DMS79 treated with DMSO at 0.1 percent for 48 hours (cell line): ENCODE results near the gene MCEMP1.

ENCODE experiments used
- DNase-seq: peaks from one replicate; lab custom pipeline; 2025; lab: John Stamatoyannopoulos, UW

The MCEMP1 gene

DNA sequence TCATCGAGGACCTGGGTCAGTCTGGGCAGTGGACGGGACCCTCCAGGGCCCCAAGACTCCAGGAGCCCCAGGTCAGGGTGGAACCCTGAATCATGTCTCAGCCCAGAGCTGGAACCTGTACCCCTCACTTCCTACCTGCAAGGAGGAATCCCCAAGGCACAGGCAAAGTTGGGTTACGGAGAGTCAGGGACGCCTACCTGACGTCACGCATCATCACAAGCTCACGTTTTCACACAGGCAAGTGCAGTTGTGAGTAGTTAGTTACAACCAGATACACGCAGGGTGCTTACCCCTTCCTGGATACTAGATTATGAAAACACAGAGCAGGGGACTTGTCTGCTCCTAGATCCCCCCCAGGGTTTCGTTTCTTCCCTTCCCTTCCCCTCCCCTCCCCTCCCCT is 6.1 kb upstream of the MCEMP1 start:
- no peak for DNase-seq

DNA sequence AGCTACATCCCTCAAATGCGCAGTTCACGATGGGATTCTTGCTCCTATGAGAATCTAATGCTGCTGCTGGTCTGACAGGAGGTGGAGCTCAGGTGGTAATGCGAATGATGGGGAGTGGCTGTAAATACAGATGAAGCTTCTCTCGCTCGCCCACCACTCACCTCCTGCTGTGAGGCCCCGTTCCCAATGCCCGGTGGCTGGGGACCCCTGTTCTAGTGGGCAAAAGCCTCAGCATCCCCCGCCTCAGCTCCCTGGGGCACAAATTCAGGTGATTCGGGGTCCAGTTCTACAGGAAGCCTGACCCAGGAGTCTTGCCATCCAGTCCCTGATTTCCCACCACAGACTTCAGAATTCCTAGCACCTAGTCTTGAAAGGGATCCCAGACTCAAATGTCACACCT is 4.4 kb upstream of the MCEMP1 start:
- DNase-seq, result no peak

DNA sequence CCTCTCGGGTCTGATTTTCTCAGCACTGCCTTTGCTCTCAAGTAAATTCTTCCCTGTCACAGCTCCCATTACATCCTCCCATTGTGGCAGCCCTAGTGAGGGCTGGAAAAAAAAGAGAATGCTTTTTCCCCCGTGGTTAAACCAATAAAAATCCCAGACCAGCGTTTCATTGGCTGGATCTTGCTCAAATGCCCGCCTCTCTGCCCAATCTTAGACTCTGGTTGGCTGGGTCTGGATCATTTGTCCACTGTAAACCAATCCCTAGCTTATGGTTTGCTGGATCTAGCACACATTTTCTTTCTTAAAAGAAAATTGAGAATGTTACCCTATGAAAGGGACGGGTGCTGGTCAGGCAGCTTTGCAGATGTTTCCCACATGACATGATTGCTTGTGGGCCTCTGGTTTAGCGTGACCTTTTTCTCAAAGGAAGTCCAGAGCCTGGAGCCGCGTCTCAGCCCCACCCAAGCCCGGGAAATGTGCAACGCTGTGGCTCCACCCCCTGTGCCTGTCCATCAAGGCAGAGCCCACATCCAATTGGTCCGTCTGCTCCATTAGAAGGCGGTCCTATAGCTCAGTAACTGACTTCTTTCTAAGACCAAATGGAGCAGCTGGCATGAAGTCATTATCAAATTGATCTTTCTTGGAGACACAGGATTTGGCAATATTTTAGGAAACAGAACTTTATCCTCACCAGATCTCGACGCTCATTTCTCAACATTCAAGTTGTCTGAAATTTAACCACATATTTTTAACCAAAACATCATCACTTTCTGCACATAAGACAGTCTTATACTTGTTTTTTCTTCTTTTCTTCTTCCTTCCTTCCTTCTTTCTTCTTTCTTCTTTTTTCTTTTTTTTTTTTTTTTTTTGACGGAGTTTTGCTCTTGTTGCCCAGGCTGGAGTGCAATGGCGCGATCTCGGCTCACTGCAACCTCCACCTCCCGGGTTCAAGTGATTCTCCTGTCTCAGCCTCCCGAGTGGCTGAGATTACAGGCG is 2.6 kb upstream of the MCEMP1 start:
- DNase-seq, result no peak

DNA sequence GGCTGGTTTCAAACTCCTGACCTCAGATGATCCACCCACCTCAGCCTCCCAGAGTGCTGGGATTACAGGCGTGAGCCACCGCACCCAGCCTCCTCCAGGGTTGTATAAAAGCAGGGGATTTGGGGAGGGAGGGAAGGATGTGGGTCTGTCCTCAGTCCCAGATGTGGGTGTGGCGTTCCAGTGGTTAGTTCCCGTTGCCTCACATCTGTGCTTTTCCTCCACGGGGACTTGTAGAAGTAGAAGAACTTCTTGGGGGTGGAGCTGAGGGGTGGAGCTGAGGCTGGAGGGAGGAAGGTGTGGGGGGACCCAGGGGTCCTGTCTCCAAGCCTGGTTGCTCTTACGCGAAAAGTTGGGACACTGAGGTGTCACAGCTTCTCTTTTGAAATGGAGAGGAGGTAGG is 514 bp upstream of the MCEMP1 start:
- DNase-seq, result no peak

DNA sequence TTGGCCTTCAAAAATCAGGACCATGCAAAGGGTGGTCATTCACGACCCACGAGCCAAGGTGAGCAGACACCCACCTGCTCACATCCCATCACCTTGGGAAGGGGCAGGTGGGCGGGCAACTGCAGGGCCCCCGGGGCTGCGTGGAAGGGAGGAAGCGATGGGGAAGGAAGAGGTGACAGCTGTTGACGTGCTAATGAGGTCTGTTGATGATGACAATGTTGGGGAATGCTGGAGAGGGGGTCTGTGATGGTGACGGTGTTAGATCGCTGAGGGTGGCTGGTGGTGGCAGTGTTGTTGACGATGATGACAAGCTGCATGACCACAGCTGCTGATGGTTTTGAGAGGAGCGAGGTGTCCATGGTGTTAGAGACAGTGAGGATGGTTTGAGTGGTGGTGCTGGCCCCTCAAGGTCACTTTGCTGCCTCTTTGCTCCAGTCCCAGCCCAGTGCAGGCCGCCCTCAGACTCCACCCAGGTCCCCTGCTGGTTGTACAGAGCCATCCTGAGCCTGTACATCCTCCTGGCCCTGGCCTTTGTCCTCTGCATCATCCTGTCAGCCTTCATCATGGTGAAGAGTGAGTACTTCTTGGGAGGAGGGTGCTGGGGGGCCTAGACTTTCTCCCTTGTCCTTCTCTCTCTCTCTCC is 900 bp downstream of the MCEMP1 start:
- no peak for DNase-seq

DNA sequence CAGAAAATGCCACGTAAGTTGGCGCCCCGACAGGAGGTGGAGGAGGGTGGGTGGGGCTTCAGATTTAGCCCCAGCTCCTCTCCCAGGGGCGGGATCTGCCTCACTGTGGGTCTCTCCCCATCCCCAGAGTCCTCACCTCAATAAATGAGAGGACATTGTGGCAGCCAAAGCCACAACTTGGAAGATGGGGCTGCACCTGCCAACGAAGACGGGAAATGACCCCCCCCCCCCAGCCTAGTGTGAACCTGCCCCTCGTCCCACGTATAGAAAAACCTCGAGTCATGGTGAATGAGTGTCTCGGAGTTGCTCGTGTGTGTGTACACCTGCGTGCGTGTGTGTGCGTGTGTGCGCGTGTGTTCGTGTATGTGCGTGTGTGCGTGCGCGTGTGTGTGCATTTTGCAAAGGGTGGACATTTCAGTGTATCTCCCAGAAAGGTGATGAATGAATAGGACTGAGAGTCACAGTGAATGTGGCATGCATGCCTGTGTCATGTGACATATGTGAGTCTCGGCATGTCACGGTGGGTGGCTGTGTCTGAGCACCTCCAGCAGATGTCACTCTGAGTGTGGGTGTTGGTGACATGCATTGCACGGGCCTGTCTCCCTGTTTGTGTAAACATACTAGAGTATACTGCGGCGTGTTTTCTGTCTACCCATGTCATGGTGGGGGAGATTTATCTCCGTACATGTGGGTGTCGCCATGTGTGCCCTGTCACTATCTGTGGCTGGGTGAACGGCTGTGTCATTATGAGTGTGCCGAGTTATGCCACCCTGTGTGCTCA is 2.3 kb downstream of the MCEMP1 start:
- DNase-seq, result peak; percentile 18

DNA sequence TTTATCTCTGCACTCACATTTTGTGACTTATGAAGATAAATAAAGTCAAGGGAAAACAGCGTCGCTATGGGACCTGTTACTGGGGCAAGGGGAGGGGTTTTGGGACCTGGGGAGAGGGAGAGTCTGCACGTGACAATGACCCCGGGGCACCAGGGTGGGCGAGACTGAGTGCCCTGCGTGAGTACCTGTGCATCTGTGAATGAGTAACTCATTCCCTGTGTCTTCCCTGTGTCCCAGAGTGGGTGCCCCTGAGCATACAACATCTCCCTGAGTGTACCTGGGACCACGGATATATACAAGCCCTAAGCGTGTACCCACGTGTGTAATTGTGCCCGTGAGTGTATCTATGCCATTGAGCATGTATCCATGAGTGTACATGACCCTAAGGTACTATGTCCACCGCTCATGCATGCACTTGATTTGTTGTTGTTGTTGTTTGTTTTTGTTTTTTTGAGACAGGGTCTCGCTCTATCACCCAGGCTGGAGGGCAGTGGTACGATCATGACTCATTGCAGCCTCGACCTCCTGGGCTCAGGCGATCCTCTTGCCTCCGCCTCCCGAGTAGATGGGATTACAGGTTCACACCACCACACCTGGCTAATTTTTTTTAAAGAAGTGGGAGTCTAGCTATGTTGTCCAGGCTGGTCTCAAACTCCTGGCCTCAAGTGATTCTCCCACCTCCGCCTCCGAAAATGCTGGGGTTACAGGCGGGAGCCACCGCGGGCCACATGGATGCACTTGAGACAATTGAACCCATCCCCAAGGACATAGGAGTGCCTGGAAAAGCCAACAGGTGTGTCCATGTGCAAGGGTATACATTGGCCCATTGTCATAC is 3.1 kb downstream of the MCEMP1 start:
- no peak for DNase-seq

DNA sequence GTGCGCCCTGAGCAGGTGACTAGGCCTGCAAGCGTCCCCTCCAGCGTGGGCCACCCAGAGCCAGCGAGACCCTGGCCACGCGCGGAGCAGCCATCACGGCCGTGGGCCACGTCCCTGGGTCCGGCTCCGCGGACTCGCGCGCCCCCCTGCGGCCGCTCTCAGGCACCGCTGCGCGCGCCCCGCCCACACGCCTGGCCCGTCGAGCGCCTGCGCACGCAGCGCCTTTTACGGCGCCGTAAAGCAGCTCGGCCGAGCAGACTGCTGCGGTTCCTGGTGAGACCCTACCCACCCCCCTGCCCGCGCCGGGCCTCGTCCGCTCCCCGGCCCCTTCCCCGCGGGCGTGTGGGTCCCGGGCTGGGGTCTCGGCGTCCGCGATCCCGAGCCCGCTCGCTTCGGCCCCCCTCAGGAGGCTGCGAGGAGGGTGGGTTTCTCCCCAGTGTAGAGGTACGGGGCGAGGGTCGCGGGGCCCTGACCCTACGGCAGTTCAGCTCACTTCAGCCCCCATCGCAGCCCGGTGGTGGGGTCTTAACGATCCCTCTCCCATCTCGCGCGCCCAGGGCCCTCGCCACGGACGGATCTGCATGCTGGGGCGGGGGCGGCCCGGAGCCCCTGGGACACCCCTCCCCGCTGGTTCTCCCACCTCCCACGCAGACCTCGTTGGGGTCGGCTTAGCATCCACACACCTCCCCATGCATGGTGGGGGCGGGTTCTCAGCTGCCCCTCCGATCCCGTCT is 3.9 kb downstream of the MCEMP1 start, which contains the start of gene TRAPPC5:
TSS of gene TRAPPC5 (plus strand) at position 228 of the 734 bp plus-strand sequence. CDS start 1,421 bp downstream, outside the sequence.
- peak; percentile 65 for DNase-seq

DNA sequence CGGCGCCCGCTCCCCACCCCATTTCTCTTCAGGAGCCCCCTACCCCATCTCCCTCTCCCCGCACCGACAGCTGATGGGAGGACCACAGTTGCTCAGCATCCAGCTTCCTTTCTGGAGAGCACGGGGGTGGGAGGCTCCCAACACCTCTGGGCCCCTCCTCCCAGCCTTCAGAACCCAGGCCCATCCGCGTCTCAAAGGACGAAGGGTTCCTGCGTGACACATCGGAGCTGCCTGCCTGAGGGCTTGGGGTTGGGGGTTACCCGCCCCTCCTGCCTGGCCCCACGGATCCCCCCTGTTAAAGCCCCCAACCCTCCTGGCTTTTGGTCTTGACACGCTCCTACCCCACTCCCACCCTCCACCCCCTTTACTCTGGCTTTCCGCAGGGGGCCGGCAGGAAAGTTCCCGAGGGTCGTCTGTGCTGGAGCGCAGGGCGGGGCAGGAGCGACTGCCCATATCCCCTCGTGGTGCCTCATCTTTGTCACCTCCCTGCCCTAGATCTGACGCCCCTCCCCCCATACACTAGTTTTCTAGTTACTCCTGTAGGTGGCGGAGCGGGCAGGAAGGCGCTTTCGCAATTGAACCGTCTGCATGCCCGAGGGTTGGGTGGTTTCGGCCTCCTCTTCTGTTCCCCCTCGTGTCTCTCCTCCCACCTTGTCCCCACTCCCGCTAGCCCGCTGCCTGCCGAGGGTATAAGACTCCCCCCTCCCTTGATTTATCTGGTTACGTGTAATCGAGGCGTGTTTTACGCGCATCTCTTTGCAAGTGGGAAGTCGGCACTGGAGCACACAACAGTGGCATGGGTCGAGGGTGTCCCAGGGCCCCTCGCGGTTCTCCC is 4.7 kb downstream of the MCEMP1 start:
- no peak for DNase-seq

DNA sequence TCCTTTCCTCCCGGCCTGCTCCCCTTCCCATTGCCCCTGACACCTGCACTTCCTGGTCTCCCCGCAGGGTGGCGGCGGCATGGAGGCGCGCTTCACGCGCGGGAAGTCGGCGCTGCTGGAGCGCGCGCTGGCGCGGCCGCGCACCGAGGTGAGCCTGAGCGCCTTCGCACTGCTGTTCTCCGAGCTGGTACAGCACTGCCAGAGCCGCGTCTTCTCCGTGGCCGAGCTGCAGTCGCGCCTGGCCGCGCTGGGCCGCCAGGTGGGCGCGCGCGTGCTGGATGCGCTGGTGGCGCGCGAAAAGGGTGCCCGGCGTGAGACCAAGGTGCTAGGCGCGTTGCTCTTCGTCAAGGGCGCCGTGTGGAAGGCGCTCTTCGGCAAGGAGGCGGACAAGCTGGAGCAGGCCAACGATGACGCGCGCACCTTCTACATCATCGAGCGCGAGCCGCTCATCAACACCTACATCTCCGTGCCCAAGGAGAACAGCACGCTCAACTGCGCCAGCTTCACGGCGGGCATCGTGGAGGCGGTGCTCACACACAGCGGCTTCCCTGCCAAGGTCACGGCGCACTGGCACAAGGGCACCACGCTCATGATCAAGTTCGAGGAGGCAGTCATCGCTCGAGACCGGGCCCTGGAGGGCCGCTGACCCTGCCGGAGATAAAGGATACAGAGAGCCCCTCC is 5.4 kb downstream of the MCEMP1 start:
- DNase-seq, result no peak

DNA sequence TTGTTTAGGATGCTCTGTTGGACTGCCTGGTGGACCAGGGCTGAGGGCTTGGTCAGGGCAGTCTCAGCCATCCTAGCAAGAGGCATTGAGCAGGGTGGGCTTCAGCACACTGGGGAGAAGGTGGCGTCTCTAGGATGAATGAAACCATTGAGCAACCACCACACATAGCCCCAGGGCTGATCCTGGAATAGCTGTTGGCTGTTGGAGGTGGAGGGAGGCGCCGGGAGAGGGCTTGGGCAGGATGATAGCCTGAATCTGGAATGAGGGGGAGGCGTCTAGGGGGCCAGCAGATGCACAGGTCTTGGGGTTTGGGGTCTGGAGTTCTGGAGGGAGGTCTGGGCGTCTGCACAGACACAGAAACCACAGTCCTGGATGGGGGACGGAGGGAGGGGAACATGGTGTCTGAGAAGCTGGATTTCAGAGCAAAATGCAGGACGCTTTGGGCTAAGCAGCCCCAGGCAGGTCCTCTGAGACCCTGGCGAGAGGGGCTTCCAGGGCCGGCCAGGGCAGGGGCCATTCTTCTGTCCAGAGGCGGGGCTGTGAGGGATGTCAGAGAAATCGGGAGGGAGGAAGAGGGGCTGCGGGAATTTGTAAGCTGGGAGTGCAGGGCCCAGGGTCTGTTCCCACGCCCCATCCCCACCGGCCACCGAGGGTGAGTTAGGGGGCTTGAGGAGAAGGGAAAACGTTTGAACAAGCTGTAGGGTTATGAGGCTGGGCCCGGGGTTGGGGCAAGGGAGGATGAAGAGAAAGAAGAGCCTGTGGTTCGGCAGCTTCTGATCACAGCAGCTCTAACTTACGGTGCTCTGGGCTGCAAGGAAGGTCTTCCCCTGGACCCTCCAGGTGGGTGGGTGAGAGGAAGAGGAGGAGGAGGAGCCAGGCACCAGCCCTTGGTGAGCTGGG is 8.9 kb downstream of the MCEMP1 start:
- DNase-seq, result no peak

DNA sequence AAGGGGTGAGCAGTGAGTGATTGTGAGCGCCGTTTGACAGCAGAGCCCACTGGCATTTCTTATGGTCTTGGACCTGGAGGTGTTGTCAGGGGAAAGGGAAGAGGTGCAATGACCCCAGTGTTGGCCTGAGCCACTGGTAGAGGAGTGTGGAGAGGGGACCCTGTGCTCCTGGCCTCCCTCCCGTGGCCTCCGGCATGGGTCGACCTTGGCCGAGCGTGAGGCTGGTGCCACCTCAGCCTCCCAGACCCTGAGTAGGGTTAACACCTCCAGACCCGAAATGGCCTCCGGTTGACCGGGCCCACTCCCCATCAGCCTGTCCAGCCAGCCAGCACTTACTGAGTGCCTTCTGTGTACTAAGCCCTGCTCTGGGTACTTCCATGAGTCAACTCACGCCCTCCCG is 10.3 kb downstream of the MCEMP1 start:
- no peak for DNase-seq

DNA sequence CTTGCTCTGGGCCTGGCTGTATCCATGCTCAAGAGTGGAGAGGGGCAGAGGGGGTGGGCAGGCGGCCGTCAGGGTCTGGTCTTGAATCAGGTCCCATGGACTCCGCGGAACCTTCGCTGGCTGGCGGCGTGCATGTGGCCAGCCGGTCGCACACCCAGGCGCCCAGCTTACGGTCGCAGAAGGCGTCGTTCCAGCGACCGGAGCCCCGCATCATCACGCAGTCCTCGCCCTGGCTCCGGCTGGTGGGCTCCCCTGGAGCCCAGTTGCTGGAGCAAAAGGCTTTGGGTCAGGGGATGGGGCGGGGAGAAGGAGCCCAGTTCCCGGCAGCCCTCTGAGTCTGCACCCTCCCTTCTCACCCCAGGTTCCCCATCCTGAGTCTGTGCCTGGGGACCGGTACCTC is 12.3 kb downstream of the MCEMP1 start:
- DNase-seq, result no peak

DNA sequence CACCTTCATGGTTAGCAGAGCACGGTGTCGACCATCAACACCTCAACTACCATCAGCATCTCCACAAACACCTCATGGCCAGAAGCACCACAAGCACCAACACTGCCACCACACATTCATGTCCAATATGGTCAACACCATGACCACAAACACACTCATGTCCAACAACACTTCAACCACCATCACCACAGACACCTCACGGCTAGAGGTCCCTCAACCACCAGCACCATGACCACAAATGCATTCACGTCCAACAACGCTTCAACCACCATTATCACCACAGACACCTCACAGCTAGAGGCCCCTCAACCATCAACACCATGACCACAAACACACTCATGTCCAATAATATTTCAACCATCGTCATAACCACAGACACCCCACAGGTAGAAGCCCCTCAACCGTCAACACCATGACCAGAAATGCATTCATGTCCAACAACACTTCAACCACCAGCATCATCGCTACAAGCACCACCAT is 13.9 kb downstream of the MCEMP1 start:
- no peak for DNase-seq

DNA sequence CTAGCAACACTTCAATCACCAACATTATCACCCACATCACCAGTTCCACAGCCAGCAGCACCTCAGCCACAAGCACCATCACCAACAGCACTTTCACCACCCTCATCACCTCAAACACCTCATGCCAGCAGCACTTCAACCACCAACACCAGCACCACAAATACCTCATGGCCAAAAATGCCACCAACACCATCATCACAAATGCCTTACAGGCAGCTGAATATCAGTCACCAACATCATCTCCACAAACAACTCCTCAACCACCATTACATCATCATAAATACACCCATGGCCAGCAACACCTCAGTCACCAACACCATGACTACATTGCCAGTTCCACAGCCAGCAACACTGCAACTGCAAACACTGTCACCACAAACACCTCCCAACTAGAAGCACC is 14.6 kb downstream of the MCEMP1 start:
- DNase-seq, result no peak

DNA sequence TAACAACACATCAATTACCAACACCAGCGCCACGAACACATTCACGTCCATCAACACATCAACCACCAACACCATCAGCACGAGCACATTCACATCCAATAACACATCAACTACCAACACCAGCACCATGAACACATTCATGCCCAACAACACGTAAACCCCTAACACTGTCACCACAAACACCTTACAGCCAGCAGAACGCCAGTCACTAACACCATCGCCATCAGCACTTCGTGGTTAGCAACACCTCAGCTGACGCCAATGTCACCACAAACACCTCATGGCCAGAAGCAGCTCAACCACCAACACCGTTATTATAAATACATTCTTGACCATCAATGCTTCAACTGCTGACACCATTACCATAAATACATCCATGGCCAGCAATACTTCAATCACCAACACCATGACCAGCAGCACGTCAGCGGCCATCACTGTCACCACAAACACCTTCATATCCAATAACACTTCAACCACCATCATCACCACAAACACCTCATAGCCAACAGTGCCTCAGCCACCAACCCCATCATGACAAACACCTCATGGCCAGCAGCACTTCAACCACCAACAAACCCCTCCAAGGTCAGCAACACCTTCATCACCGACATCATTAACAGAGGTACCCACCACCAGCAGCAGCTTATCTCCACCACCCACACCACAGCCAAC is 15.7 kb downstream of the MCEMP1 start:
- DNase-seq, result no peak

DNA sequence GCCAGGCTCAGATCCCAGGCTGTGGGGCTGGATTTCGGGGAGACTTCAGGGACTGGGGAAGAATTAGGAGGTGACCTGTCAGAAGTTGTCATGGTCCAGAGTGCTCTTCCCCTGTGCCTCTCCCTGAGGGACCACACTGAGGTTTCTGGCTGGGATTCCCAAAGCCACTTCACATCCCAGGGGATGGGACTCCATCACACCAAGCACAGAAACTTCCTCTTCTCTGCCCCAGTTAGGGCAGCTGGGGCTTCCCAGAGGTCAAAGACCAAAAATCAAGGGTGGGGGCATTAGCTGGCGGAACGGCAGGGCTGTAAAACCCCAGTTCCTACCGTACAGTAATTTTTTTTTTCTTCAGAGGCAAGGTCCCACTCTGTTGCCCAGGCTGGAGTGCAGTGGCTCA is 17.6 kb downstream of the MCEMP1 start:
- DNase-seq, result no peak
